Smooth muscle cell (in vitro differentiated cells): ENCODE results near the gene HIP1. TPM values are rescaled to one million over a fixed set of nuclear protein-coding genes. Genes with fewer than 3 reads are reported as not detected.
"Not testable (repeated sequence)": the region's sequence is repeated elsewhere in the genome, so short reads cannot be mapped to it uniquely, and the experiment has no call there.

ENCODE experiments used
- DNase-seq: peaks from one replicate; lab custom pipeline; 2025; ENCODE audit not compliant: unreplicated experiment; lab: John Stamatoyannopoulos, UW
- H2AFZ ChIP-seq: fragments of 200-600 bp; sonication (generic); 2 replicates; pipeline ENCODE4 v1.6.0; 2016; ENCODE audit warnings: antibody characterized with exemption, low read depth, mild to moderate bottlenecking
- H3F3A ChIP-seq: fragments of 200-600 bp; sonication (generic); 2 replicates; pipeline ENCODE4 v1.6.0; 2017; ENCODE audit warnings: antibody characterized with exemption, low read depth
- H3K27ac ChIP-seq: fragments of 200-600 bp; sonication (generic); 2 replicates; pipeline ENCODE4 v1.5.1; 2016; ENCODE audit warnings: low read depth, mild to moderate bottlenecking
- H3K27me3 ChIP-seq: fragments of 200-600 bp; sonication (generic); 2 replicates; pipeline ENCODE4 v1.6.1; 2016; ENCODE audit warnings: low read depth, mild to moderate bottlenecking
- H3K36me3 ChIP-seq: fragments of 200-600 bp; sonication (generic); 2 replicates; pipeline ENCODE4 v1.5.1; 2016; ENCODE audit warnings: low read depth
- H3K4me1 ChIP-seq: fragments of 200-600 bp; sonication (generic); 2 replicates; pipeline ENCODE4 v1.5.1; 2016; ENCODE audit warnings: low read depth
- H3K4me2 ChIP-seq: fragments of 200-600 bp; sonication (generic); 2 replicates; pipeline ENCODE4 v1.6.0; 2016; ENCODE audit warnings: mild to moderate bottlenecking
- H3K4me3 ChIP-seq: fragments of 200-600 bp; sonication (generic); 2 replicates; pipeline ENCODE4 v1.5.1; 2016; ENCODE audit warnings: mild to moderate bottlenecking
- H3K79me2 ChIP-seq: fragments of 200-600 bp; sonication (generic); 2 replicates; pipeline ENCODE4 v1.6.0; 2016; ENCODE audit warnings: low read depth, mild to moderate bottlenecking
- H3K9ac ChIP-seq: fragments of 200-600 bp; sonication (generic); 2 replicates; pipeline ENCODE4 v1.6.0; 2016; ENCODE audit warnings: low read depth
- H3K9me3 ChIP-seq: fragments of 200-600 bp; sonication (generic); replicated peaks from 2 replicates; pipeline ENCODE4 v1.5.1; 2016; ENCODE audit warnings: low read depth
- H4K20me1 ChIP-seq: fragments of 200-600 bp; sonication (generic); 2 replicates; pipeline ENCODE4 v1.6.0; 2016; ENCODE audit warnings: low read depth
- WGBS: methylation state at CpG from one replicate; pipeline ENCODE4 v1.1.7; 2016; ENCODE audit warnings: low lambda C conversion rate; 5-methylcytosine and 5-hydroxymethylcytosine counted together
- polyA plus RNA-seq: library from polyadenylated mRNA; unstranded; fragments of >200 nt; fragmentation: Nextera tagmentation; extraction: Ambion mirVana; gene quantifications from 2 replicates; pipeline ENCODE4 v1.2.1, GENCODE V29; 2016
- total RNA-seq: library from RNA; depleted of rRNA; stranded (reverse); fragments of >200 nt; gene quantifications from 2 replicates; pipeline ENCODE4 v1.2.3, GENCODE V29; 2014
- TF ChIP-seq, protein P1 (sequence below): fragments of 200-600 bp; sonication (generic); IDR thresholded peaks from 2 replicates; pipeline ENCODE4 v1.5.1; 2017; ENCODE audit warnings: borderline replicate concordance, mild to moderate bottlenecking, antibody characterized with exemption; ENCODE audit not compliant: insufficient read depth, poor library complexity, severe bottlenecking

The HIP1 gene
- total and polyA plus RNA-seq, 2 experiments from 2014 or later = 4.7 to 8.4 TPM

GRCh38 chr7:75563171-75563570, 175.6 kb downstream of the HIP1 start:
- Histone ChIP-seq H3K9me3 (no peaks in the 10 kb centered on the region), H3K36me3 (no peaks in the 10 kb centered on the region), H3K4me3 (no peak overlapping the region), H3K4me2 (no peak overlapping the region), H3K27me3 (no peaks in the 10 kb centered on the region), H3K79me2 (no peaks in the 10 kb centered on the region), H3K9ac (no peak overlapping the region), H4K20me1 (no peaks in the 10 kb centered on the region), H2AFZ (no peak overlapping the region), H3F3A (no peaks in the 10 kb centered on the region), H3K4me1 (no peaks in the 10 kb centered on the region), H3K27ac (no peak overlapping the region)
- no peak for DNase-seq
- 99% methylated on average over 3 of the region's 3 CpGs for WGBS
- TF ChIP-seq, protein P1, sequence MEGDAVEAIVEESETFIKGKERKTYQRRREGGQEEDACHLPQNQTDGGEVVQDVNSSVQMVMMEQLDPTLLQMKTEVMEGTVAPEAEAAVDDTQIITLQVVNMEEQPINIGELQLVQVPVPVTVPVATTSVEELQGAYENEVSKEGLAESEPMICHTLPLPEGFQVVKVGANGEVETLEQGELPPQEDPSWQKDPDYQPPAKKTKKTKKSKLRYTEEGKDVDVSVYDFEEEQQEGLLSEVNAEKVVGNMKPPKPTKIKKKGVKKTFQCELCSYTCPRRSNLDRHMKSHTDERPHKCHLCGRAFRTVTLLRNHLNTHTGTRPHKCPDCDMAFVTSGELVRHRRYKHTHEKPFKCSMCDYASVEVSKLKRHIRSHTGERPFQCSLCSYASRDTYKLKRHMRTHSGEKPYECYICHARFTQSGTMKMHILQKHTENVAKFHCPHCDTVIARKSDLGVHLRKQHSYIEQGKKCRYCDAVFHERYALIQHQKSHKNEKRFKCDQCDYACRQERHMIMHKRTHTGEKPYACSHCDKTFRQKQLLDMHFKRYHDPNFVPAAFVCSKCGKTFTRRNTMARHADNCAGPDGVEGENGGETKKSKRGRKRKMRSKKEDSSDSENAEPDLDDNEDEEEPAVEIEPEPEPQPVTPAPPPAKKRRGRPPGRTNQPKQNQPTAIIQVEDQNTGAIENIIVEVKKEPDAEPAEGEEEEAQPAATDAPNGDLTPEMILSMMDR = no peak

DNA sequence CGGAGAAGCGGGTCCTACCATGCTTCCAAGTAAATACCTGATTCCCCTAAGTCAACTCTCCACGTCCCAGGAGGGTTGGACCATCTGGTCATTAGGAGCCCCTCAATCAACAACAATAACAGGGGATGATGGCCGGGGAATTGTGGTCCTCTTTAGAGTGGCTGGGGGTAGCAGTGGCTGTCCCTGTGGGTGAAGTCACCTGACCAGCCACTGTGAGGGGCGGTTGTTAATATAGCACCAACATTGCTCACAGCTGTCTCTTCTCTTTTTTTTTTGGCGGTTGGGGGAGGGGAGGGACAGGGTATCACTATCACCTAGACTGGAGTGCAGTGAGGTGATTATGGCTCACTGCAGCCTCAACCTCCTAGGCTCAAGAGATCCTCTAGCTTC, 178.8 kb downstream of the HIP1 start:
- no peak overlapping the region for H3K4me3 ChIP-seq
- no peaks in the 10 kb centered on the region for H3K27me3 ChIP-seq
- H3K27ac ChIP-seq = no peak overlapping the region
- H3K9ac ChIP-seq = no peak overlapping the region
- H3K79me2 ChIP-seq = no peaks in the 10 kb centered on the region
- no peaks in the 10 kb centered on the region for H3K36me3 ChIP-seq
- TF ChIP-seq, protein P1 = no peak
- H3K9me3 ChIP-seq = no peaks in the 10 kb centered on the region
- H3F3A ChIP-seq = no peaks in the 10 kb centered on the region
- no peak overlapping the region for H2AFZ ChIP-seq
- no peaks in the 10 kb centered on the region for H4K20me1 ChIP-seq
- no peak for DNase-seq
- no peaks in the 10 kb centered on the region for H3K4me1 ChIP-seq
- no peak overlapping the region for H3K4me2 ChIP-seq
- WGBS = 93% methylated on average over 5 of the region's 6 CpGs

DNA sequence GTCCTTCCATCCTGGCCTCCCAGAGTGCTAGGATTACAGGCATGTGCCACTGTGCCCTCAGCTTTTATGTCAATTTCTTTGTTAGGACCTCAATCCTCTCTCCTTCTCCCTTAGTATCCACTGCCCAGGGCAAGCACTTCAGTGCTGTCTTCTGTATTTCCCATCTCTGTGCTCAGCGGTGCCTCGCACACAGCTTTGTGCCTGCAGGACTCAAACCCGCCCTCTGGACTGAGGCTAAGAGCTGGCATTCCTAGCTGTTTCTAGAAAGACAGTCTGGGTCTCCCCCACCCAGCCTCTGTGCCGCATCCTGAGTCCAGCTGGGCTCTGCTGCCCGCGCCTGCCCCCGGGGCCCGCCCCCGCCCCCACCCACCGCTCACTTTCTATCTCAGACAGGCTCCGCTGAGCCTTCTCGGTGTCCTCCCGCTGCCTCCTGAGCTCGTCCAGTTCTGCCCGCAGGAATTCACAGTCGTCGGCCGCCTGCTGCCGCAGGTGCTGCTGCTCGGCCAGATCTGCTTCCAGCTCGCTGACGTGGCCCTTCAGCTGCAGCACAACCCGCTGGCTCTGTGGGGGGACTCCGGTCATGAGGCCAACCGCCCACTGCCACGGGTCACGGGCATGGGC, 179.3 kb downstream of the HIP1 start:
- H3K9ac ChIP-seq = no peak overlapping the region
- H3K27me3 ChIP-seq = no peaks in the 10 kb centered on the region
- no peak overlapping the region for H3K4me2 ChIP-seq
- H3K79me2 ChIP-seq = no peaks in the 10 kb centered on the region
- H3K36me3 ChIP-seq = no peaks in the 10 kb centered on the region
- no peaks in the 10 kb centered on the region for H4K20me1 ChIP-seq
- H2AFZ ChIP-seq = no peak overlapping the region
- no peaks in the 10 kb centered on the region for H3K4me1 ChIP-seq
- TF ChIP-seq, protein P1 = no peak
- no peak overlapping the region for H3K27ac ChIP-seq
- WGBS = 93% methylated on average over 21 of the region's 27 CpGs
- no peak for DNase-seq
- no peak overlapping the region for H3K4me3 ChIP-seq
- no peaks in the 10 kb centered on the region for H3K9me3 ChIP-seq
- no peaks in the 10 kb centered on the region for H3F3A ChIP-seq

DNA sequence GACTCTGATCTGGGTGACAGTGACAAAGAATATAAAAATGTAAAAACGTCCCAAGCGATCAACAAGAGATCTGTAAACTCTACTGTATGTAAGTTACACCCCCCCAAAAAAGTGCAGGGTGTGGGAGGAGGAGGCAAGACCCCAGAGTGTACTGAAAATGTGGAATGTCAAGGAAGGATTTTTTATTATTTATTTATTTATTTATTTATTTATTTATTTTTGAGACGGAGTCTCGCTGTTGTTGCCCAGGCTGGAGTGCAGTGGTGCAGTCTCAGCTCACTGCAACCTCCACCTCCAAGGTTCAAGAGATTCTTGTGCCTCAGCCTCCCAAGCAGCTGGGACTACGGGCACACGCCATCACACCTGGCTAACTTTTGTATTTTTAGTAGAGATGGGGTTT, 181.9 kb downstream of the HIP1 start:
- not testable (repeated sequence) for DNase-seq, H4K20me1 ChIP-seq, H3K9me3 ChIP-seq, H3K4me1 ChIP-seq, H3K27me3 ChIP-seq, H3K4me2 ChIP-seq, H3K27ac ChIP-seq, H3K9ac ChIP-seq, H3K79me2 ChIP-seq, H3K36me3 ChIP-seq, H3K4me3 ChIP-seq, H3F3A ChIP-seq, H2AFZ ChIP-seq
- over 99% methylated on average over 6 of the region's 6 CpGs for WGBS
